SK-N-SH treated with all-trans-retinoic acid at 6 μM for 48 hours (cell line): ENCODE measurements around the gene APBB1IP.

ENCODE experiments used
- ATAC-seq: fragments of 200-7000 bp; cut with Tn5 transposase; 3 replicates; pipeline ENCODE4 v1.9.1; 2020; ENCODE audit warnings: mild to moderate bottlenecking, moderate library complexity
- ARNTL ChIP-seq: fragments of 450-650 bp; formaldehyde crosslinking; IDR thresholded peaks from 2 replicates; pipeline ENCODE4 v1.5.0; 2020; ENCODE audit warnings: low read depth, mild to moderate bottlenecking, moderate library complexity, borderline replicate concordance
- BACH2 ChIP-seq: fragments of 250-450 bp; sonication (Bioruptor Pico); IDR thresholded peaks from 2 replicates; pipeline ENCODE4 v1.9.0; 2021; ENCODE audit warnings: mild to moderate bottlenecking, borderline replicate concordance
- CREB5 ChIP-seq: fragments of 250-450 bp; sonication (Bioruptor Pico); IDR thresholded peaks from 2 replicates; pipeline ENCODE4 v1.5.1; 2020; ENCODE audit warnings: low read depth, mild to moderate bottlenecking, moderate library complexity
- CSRNP3 ChIP-seq: fragments of 250-450 bp; sonication (Bioruptor Pico); IDR thresholded peaks from 2 replicates; pipeline ENCODE4 v1.5.1; 2021; ENCODE audit warnings: mild to moderate bottlenecking, moderate library complexity
- ESRRG ChIP-seq: fragments of 250-450 bp; sonication (Bioruptor Pico); IDR thresholded peaks from 2 replicates; pipeline ENCODE4 v1.6.1; 2021; ENCODE audit warnings: mild to moderate bottlenecking
- OSR1 ChIP-seq: fragments of 250-450 bp; sonication (Bioruptor Pico); IDR thresholded peaks from 2 replicates; pipeline ENCODE4 v1.8.0; 2022; ENCODE audit warnings: moderate library complexity, mild to moderate bottlenecking, inconsistent platforms
- PATZ1 ChIP-seq: fragments of 250-450 bp; sonication (Bioruptor Pico); IDR thresholded peaks from 2 replicates; pipeline ENCODE4 v1.8.0; 2020; ENCODE audit warnings: mild to moderate bottlenecking, moderate library complexity, borderline replicate concordance
- POU6F1 ChIP-seq: fragments of 250-450 bp; sonication (Bioruptor Pico); IDR thresholded peaks from 2 replicates; pipeline ENCODE4 v1.8.0; 2021; ENCODE audit warnings: low read depth, mild to moderate bottlenecking, moderate library complexity, borderline replicate concordance
- PPARA ChIP-seq: fragments of 250-450 bp; sonication (Bioruptor Pico); IDR thresholded peaks from 2 replicates; pipeline ENCODE4 v1.5.0; 2020; ENCODE audit warnings: mild to moderate bottlenecking, borderline replicate concordance
- RARB ChIP-seq: fragments of 250-450 bp; sonication (Bioruptor Pico); IDR thresholded peaks from 2 replicates; pipeline ENCODE4 v1.8.0; 2021; ENCODE audit warnings: mild to moderate bottlenecking, moderate library complexity
- SNAI2 ChIP-seq: fragments of 250-450 bp; sonication (Bioruptor Pico); IDR thresholded peaks from 2 replicates; pipeline ENCODE4 v1.5.0; 2020; ENCODE audit warnings: mild to moderate bottlenecking, moderate library complexity
- TOX ChIP-seq: fragments of 250-450 bp; sonication (Bioruptor Pico); IDR thresholded peaks from 2 replicates; pipeline ENCODE4 v1.8.0; 2021; ENCODE audit warnings: mild to moderate bottlenecking, moderate library complexity, borderline replicate concordance
- ZC3H10 ChIP-seq: fragments of 250-450 bp; sonication (Bioruptor Pico); IDR thresholded peaks from 2 replicates; pipeline ENCODE4 v1.5.1; 2021; ENCODE audit warnings: mild to moderate bottlenecking, moderate library complexity
- ZFP30 ChIP-seq: fragments of 450-650 bp; formaldehyde crosslinking; IDR thresholded peaks from 2 replicates; pipeline ENCODE4 v1.5.0; 2022; ENCODE audit warnings: mild to moderate bottlenecking, moderate library complexity
- ZNF565 ChIP-seq: fragments of 450-650 bp; formaldehyde crosslinking; conservative IDR thresholded peaks from 2 replicates; pipeline ENCODE4 v1.5.0; 2020; ENCODE audit warnings: low read depth, mild to moderate bottlenecking, moderate library complexity
- ZNF70 ChIP-seq: fragments of 450-650 bp; formaldehyde crosslinking; IDR thresholded peaks from 2 replicates; pipeline ENCODE4 v1.5.0; 2020; ENCODE audit warnings: mild to moderate bottlenecking, moderate library complexity

APBB1IP gene

GRCh38 chr10:26408858-26409494 is 29.2 kb upstream of the APBB1IP start (continued):
- no peak for TF ChIP-seq POU6F1 (CRISPR knock-in tag)
- no peak for TF ChIP-seq OSR1 (CRISPR knock-in tag)

GRCh38 chr10:26410356-26410755 is 27.8 kb upstream of the APBB1IP start:
- ATAC-seq = no peak
- TF ChIP-seq ZNF70 (CRISPR knock-in tag) (no peak), RARB (CRISPR knock-in tag) (no peak), ZNF565 (CRISPR knock-in tag) (no peak), CSRNP3 (no peak), ZFP30 (CRISPR knock-in tag) (no peak), BACH2 (no peak), ZC3H10 (CRISPR knock-in tag) (no peak)

GRCh38 chr10:26412932-26413331 is 25.2 kb upstream of the APBB1IP start:
- no peak for TF ChIP-seq TOX (CRISPR knock-in tag)
- TF ChIP-seq POU6F1 (CRISPR knock-in tag) = no peak
- ATAC-seq = no peak

GRCh38 chr10:26413375-26413774 is 24.8 kb upstream of the APBB1IP start:
- TF ChIP-seq POU6F1 (CRISPR knock-in tag) = no peak
- no peak for TF ChIP-seq PPARA
- TF ChIP-seq ESRRG = no peak
- TF ChIP-seq ARNTL (CRISPR knock-in tag) = no peak
- no peak for TF ChIP-seq ZNF565 (CRISPR knock-in tag)
- TF ChIP-seq, all 23 proteins: peak for 0
- no peak for ATAC-seq

- ATAC-seq = no peak
- TF ChIP-seq POU6F1 (CRISPR knock-in tag) (no peak), OSR1 (CRISPR knock-in tag) (no peak), PATZ1 (no peak), ZC3H10 (CRISPR knock-in tag) (no peak), SNAI2 (CRISPR knock-in tag) (no peak), ZNF70 (CRISPR knock-in tag) (no peak), CREB5 (CRISPR knock-in tag) (no peak), ZFP30 (CRISPR knock-in tag) (no peak), BACH2 (no peak), RARB (CRISPR knock-in tag) (no peak)
Measured at GRCh38 chr10:26417136-26417535, 21.0 kb upstream of the APBB1IP start.
